HL-60 (cell line): Measurements from ENCODE around the gene SSMEM1.

Source experiments
- GABPA ChIP-seq: IDR thresholded peaks from 2 replicates; pipeline ENCODE4 v1.6.1; 2012; ENCODE audit warnings: low read depth
- POLR2AphosphoS5 ChIP-seq: IDR thresholded peaks from 2 replicates; pipeline ENCODE4 v1.6.1; 2012; ENCODE audit warnings: low read depth
- SPI1 ChIP-seq: IDR thresholded peaks from 2 replicates; pipeline ENCODE4 v1.6.1; 2012; ENCODE audit warnings: low read depth, mild to moderate bottlenecking, borderline replicate concordance
- TF ChIP-seq, protein P1 (sequence below): IDR thresholded peaks from one replicate; pipeline ENCODE4 v1.5.1; 2011; ENCODE audit warnings: low read length, control low read depth, inconsistent platforms; ENCODE audit not compliant: insufficient read depth

- TF ChIP-seq POLR2AphosphoS5 (no peak), SPI1 (no peak), GABPA (no peak)
- TF ChIP-seq, protein P1, sequence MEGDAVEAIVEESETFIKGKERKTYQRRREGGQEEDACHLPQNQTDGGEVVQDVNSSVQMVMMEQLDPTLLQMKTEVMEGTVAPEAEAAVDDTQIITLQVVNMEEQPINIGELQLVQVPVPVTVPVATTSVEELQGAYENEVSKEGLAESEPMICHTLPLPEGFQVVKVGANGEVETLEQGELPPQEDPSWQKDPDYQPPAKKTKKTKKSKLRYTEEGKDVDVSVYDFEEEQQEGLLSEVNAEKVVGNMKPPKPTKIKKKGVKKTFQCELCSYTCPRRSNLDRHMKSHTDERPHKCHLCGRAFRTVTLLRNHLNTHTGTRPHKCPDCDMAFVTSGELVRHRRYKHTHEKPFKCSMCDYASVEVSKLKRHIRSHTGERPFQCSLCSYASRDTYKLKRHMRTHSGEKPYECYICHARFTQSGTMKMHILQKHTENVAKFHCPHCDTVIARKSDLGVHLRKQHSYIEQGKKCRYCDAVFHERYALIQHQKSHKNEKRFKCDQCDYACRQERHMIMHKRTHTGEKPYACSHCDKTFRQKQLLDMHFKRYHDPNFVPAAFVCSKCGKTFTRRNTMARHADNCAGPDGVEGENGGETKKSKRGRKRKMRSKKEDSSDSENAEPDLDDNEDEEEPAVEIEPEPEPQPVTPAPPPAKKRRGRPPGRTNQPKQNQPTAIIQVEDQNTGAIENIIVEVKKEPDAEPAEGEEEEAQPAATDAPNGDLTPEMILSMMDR: no peak
Observed at GRCh38 chr7:130179631-130180030, 28.0 kb upstream of the SSMEM1 start.
